Activated CD4-positive, alpha-beta T cell treated with anti-CD3 and anti-CD28 coated beads, Interleukin-2, Interleukin-6, amounts not matched to agents 100 ng/mL and 50 ng/mL, durations not matched to agents 16 hours and 8 hours (primary cell): ENCODE data around the gene SCN8A.
A peak's percentile ranks its signal among the peaks of the same experiment; 100 is the strongest.
"Not testable (repeated sequence)": the region's sequence is repeated elsewhere in the genome, so short reads cannot be mapped to it uniquely, and the experiment has no call there.

ENCODE experiments used
- DNase-seq: peaks from one replicate; pipeline ENCODE4 v3.0.0-alpha.2; 2020

The SCN8A gene

DNA sequence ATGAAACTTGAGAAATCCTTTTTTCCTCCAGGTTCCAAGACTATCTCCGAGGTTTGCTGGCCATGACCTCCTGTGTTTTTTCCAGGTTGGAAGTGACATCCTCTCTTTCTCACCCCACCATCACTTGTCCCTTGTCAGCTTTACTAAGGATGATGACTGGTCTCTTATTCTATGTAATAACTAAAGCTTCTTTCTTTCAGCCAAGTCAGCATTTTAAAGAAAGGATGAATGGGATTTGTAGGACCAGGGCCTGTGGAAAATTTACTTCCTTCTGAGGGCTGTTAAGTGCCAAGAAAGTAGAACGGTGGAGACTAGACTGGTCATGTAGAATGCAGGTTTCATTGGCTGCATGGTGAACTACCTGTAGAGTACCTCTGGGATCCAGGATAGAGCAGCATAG lies 183.9 kb downstream of the SCN8A start:
- no peak for DNase-seq

DNA sequence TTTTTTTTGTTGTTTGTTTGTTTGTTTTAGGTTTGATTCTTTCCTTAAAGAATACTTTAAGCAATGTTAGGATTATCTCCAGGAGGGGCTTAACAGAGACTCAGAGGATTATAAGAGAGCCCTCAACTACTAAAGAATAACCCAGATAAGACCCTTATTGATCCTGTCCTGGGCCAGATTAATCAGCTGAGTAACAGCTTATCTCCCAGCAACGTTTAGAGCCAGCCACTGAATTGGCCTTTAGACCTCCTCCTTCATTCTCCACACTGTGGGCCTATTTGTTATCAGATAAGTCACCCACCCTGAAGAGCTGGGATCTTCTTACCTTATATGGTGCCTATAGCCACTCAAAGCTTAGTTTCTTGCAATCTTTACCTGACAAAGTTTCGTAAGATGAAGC lies 186.4 kb downstream of the SCN8A start:
- no peak for DNase-seq

DNA sequence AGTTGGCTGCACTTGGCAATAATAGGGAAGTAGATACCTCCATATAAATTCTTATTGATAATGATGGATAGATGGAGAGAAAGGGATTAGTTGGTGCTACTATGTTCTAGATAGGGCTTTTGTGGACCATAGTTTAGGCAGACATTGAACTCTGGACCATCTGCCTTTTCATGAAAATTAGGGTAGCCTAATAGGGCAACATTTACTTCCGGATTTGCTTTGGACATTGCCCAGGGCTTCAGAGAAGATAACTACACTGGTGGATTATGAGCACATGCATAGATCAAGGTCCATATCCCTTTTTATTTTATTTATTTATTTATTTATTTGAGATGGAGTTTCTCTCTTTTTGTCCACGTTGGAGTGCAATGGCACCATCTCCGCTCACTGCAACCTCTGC lies 186.9 kb downstream of the SCN8A start:
- DNase-seq, result no peak

DNA sequence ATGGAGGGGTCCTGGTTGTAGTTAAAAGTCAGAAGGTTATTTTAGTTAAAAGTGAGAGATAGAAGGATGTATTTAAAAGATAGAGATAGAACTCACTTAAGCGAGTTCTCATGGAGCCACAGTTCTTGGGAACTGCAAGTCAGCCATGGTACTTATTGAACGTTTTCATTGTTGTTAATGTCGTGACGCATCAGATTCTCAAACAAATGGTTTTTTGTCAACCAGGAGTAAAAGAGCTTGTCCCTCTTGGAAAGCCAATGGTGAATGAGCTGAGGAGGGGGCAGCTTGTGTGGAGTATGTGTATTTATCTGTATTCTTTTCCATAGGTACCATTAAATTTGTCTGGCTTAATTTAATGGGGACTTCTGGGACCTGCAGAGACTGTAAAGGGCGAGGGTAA lies 188.8 kb downstream of the SCN8A start:
- DNase-seq, result no peak

DNA sequence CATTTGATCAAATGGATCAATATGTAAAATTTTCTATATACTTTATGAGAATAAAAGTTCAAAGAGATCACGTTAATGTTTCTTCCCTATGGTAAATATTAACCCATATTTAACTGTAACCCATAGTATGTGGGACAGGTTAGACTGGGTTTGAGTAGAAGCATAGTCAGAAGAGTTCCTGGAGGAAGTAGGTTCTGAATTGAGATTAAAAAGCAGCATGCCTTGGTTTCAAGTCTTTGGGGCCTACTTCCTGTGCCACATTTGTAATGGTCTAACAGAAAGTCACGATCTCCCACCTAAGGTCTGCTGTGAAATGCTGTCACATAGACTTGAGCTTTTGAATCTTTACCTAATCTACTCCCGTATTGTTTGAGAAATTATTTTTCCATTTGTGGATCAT lies 193.7 kb downstream of the SCN8A start:
- no peak for DNase-seq

GRCh38 chr12:51785906-51786305 lies 194.9 kb downstream of the SCN8A start:
- DNase-seq, result no peak

- no peak for DNase-seq
Measured at GRCh38 chr12:51788876-51789275, 197.8 kb downstream of the SCN8A start.

- DNase-seq, result no peak
Measured at GRCh38 chr12:51792417-51792816, 201.4 kb downstream of the SCN8A start.

DNA sequence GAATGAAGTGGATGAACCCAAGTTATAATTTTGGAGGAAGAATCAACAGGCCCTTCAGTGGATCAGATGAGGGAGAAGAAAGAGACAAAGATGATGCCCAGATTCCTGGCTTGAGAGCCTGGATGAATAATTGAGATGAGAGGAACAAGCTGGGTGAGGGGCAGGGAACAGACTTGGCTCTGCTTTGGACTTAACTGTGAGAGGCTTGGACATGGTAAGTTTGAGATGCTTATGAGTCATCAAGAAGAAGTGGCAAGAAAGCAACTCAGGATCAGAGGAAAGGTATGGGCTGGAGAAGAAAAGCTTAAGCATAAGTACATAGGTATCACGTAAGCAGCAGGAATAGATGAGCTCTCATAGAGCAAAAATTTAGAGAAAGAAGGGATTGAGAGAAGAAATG lies 202.2 kb downstream of the SCN8A start:
- no peak for DNase-seq

DNA sequence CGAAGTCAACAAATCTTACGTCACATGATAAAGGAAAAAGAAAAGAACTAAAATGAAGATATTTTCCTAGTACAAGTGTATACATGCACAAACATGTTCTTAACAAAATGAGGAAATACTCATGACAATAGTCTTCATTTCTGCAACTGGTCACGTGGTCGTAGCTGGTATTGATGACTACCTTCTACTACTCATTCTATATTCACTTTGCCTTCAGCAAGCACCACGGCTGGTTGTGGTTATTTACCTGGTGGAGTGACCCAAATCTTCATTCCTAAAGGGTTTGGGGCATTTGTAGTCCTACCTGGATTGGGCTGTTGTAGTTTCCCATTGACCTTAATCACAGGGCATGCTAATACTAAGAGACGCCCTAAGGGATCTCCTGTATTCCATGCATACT lies 206.3 kb downstream of the SCN8A start:
- DNase-seq, result no peak

DNA sequence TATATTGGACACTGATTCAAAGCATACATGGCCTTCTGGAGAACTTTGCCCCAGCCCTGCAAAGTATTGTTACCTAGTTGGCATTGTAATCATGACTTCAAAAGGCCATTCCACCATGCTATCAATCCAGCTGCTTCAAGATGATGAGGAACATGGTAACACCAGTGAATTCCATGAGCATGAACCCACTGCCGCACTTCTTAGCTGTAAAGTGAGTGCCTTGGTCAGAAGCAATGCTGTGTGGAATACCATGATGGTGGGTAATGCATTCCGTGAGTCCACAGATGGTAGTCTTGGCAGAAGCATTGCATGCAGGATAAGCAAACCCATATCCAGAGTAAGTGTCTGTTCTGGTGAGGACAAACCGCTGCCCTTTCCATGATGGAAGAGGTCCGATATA lies 207.0 kb downstream of the SCN8A start:
- DNase-seq, result not testable (repeated sequence)

- DNase-seq, result no peak
Measured at GRCh38 chr12:51798501-51798900, 207.5 kb downstream of the SCN8A start.

DNA sequence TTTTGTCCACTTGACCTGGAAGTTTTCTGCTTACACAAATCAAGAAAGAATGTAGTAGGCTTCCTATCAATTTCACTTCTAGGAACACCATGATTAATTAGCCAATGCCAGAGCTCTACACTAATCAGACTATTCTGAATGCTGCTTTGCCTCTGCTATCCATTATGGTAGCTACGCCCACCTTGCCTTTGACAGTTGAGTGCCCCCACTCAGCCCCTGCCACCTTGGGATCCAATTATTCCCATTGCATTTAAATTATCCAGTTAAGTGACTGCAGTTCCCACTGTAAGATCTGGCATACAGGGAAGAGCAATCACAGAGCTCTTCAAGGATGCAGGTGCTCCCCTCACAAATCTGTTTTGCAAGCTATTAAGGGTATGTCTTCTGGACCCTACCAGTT lies 210.0 kb downstream of the SCN8A start:
- no peak for DNase-seq

DNA sequence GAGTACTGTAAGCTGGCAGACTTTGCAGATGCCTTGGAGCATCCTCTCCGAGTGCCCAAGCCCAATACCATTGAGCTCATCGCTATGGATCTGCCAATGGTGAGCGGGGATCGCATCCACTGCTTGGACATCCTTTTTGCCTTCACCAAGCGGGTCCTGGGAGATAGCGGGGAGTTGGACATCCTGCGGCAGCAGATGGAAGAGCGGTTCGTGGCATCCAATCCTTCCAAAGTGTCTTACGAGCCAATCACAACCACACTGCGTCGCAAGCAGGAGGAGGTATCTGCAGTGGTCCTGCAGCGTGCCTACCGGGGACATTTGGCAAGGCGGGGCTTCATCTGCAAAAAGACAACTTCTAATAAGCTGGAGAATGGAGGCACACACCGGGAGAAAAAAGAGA lies 215.9 kb downstream of the SCN8A start:
- no peak for DNase-seq

DNA sequence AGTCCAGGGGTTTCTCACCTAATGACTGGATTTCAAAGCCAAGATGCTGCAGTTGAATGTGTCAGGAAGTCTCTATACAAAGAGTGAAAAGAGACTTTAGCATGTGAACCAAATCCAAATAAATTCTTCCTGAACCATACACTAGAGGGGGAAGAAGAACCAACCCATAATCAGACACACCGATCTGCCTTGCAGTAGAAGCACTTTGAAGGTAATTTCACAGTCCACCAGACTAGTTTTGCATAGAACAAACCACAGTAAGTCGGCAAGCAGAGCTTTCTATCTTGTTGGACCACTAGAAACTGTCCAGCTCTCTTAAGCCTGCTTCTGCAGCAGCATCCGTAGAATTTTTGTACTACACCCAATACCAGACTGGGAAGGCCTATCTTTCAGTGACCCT lies 218.2 kb downstream of the SCN8A start:
- no peak for DNase-seq

DNA sequence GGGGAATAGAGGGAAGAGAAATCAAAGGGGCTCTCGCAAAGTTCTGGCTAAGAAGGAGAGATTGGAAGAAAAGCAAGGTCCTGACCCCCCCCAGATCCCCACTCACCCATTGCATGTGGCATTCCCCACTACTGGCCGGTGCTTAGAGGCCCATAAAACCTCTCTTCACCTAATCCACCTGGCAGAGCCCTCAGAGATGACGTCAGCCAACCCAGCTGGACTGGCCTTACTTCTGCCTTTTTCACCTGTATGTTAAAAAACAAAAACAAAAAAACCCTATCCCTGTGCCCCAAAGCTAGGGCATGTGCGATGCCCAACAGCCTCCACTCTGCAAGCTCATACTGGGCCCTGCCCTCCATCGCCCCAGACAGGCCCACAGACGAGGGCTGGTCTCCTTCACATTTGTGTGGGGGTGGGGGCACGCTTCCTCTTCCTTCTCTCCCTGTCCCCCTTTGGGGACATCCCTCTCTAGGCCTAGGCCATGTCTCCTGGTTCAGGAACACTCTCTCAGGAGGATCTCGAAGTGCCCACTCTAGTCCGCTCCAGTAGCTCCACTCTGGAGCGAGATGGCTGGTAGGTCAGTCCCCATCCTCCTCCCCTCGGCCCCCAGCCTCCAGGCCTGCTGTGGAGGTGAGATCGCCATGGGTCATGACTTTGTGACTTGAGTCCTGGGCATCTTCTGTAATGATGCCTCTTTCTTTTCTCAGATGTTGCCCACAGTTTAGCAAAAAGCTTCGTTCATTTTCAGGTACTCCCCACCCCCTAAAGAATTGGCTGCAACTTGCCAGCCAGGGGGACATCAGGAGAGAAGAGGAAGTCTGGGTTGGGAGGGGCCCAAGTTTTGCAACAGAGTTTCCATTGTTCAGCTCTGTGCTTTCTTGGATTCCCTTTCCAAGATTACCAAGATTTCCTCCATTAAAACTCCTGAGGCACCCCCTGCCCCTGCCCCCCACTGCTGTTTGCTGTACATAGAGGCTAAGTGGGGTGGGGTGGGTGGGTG lies 220.5 kb downstream of the SCN8A start:
- DNase-seq, result no peak

GRCh38 chr12:51812871-51813270 lies 221.8 kb downstream of the SCN8A start:
- DNase-seq, result no peak

- DNase-seq, result no peak
Measured at GRCh38 chr12:51813931-51814310, 222.9 kb downstream of the SCN8A start.

DNA sequence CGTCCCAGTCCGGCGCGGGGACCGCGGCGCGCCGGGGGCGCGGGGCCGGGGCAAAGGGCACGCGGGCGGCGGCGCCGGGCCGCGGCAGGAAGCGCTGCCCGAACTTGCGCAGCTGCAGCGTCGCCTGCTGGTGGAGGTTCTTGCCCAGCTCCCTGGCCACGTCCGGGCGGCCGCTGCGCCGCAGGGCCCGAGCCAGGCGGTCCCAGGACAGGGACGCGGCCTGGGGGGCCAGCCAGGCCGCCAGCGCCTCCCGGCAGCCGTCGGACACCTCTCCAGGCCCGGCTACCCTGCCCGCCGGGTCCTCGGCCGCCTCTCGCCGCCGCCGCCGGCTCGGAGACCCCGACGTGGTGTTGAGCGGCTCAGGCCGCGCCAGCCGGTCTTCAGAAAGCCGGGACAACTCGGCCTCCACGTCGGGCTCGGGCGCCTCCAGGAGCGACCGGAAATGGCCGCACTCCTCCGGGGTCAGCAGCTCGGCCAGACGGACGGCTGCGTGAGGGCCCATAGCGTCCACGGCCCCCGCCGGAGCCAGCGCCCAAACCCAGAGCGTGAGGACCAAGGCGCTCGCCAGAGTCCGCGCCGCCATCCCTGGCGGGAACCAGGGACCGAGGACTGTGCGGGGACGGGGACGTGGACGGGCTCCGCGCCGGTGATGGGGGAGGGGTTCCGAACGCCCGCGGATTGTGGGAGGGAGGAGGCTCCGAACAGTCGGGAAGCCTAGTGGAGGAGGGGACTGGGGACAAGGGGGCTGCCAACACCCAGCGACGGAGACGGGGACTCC lies 223.5 kb downstream of the SCN8A start:
- peak; percentile 69 for DNase-seq

DNA sequence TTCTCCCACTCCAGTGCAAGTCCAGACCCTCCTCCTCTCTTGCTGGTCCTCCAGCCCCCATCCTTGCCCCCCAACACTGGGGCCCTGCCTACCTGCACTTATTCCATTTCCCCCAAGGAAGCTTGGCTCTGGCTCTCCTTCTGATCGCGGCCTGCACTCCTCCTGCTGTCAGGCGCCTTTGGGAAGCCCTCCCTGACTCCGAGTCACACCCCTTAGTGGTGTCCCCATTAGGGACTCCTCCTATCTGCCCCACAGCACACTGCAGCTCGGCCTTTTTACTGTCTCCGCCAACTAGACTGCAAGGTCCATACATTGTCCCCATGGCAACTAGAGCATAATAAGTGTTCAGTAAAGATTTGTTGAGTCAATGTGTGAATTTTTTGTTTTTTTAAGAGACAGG lies 224.5 kb downstream of the SCN8A start:
- DNase-seq, result no peak

DNA sequence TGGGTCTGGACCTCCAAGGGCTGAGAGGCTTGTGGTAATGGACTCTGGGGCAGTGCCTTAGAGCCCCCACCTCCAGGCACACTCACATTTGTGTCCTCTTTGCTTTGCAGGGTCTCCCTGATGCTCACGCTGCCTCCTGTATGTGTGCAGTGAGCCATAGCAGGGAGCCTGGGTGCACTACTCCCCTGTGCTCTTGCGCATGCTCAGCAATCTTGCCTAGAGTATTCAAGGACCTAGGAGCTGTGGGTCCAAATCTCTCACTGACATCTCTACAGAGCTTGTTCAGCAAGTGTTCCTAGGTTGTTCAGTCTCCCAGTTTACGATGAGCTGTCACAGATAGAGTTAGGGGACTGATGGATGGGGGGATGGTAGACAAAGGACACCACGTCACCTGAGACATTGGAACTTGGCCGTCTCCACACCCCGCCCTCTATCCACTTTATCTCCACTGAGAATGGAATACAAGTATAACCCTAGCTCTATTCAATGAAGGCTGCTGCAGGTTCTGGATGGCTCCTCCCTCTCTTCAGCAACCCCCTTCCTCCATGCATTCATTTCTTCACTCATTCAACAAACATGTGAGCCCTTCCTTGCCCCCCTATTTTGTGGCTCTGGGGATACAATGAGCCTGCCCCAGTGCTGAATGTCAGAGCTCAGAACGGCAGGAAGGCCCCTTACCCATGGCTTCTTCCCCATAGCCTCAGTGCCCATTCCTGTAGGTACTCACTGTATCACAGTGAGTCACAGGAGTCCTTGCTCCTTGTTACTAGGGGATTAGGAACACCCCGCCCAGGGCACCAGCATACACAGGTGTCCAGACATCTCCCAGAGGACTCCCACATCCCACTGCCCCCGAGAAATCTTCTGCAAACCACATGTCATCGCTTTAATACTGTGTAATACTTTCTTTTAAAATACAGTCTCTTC lies 226.3 kb downstream of the SCN8A start:
- no peak for DNase-seq

GRCh38 chr12:51818086-51818485 lies 227.1 kb downstream of the SCN8A start:
- no peak for DNase-seq
